ENCODE measurements around the gene CNTN5. TPM values are rescaled to one million over a fixed set of nuclear protein-coding genes. Genes with fewer than 3 reads are reported as not detected.

CNTN5 gene
- total and polyA plus RNA-seq, 10 of the 15 experiments (the other 5 are each of a cell fraction or from before 2014, with no cell fraction given): 0.01 TPM; not detected in 9

DNA sequence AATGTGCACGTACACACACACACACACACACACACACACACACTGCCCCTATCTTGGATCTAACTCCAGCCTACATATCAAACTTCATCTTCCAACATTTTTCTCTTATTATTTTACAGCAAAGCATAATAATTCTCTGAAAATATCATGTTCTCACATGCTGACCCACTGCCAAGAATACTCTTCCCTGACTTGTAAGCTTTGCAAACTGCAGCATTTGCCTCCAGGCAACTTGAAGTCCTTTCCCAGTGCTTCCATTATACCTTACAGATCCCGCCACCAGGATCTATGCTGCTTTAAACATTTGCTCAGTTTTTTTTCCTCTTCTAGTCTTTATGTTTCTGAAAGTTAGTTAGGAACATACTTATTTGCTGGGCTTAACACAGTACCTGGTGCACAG is 1183.0 kb downstream of the CNTN5 start (continued):
- no peak for TF ChIP-seq ZZZ3 (IDR thresholded peaks at IDR 0.05; ENCODE audit: control insufficient read depth, insufficient read length, low read depth)

DNA sequence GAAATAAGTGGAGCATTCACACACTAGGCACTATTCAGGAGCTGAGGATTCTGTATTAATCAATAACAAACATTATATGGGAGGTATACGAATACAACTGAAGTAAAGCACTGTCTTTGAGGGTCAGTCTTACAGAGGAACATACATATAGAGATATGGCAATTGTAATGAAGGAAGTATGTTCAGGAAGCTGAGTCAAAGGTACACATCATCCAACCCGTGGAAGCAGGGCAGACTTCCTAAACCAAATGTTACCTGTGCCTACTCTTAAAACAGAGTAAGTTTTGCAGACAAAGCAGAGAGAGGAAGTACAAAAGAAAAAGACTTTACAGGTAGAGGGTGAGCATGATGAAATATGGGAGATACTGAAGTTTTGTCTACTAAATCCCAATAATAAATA is 1185.2 kb downstream of the CNTN5 start:
- ATAC-seq (no peak), DNase-seq (ENCODE audit: low read depth, low spot score) (no peak), FAIRE-seq (no peak)
- ChIA-PET POLR2A (no interaction called here), RAD21 (ENCODE audit: unreplicated experiment) (no interaction called here), SMC1A (ENCODE audit: uncharacterized antibody, unreplicated experiment) (no interaction called here), CTCF (no interaction called here)
- Histone ChIP-seq H3K9me3 (replicated peaks; ENCODE audit: control insufficient read depth, insufficient read depth, low read length) (no peaks in the 10 kb centered on the region), H3K9ac (ENCODE audit: control insufficient read depth, insufficient read depth, low read length) (no peak overlapping the region), H3K27ac (ENCODE audit: control insufficient read depth, insufficient read depth) (no peak overlapping the region), H3K4me2 (ENCODE audit: control insufficient read depth, insufficient read depth) (no peak overlapping the region), H3K4me1 (ENCODE audit: control insufficient read depth, insufficient read depth, low read length) (no peaks in the 10 kb centered on the region), H3K27me3 (replicated peaks in 1 of 2; ENCODE audit: control insufficient read depth in 2 of 2, insufficient read depth in 2 of 2, low read length in 1 of 2) (no peaks in the 10 kb centered on the region; a peak in 1 of 4 replicates), H3K36me3 (ENCODE audit: control insufficient read depth in 2 of 2, insufficient read depth in 2 of 2, low read length in 1 of 2) (no peaks in the 10 kb centered on the region), H3K4me3 (no peak overlapping the region), H2AFZ (ENCODE audit: control insufficient read depth, low read depth, low read length) (no peak overlapping the region), H3K79me2 (ENCODE audit: control insufficient read depth, insufficient read depth, low read length) (no peaks in the 10 kb centered on the region), H4K20me1 (ENCODE audit: control insufficient read depth, insufficient read depth) (no peaks in the 10 kb centered on the region)
- intact Hi-C loops (cut with micrococcal nuclease; ENCODE audit: unreplicated experiment) (no loop called here), in situ Hi-C loops (cut with MboI) (no loop called here)
- BruUV-seq (replicated peaks): no TSS peak
- TF ChIP-seq BRCA1 (IDR thresholded peaks at IDR 0.05; ENCODE audit: low read depth, low read length): no peak
- TF ChIP-seq ETV6 (conservative IDR thresholded peaks at IDR 0.05 in 1 of 2, IDR thresholded peaks at IDR 0.05 in 1 of 2; ENCODE audit: borderline replicate concordance in 1 of 2, low read depth in 1 of 2): no peak
- TF ChIP-seq, protein P1, sequence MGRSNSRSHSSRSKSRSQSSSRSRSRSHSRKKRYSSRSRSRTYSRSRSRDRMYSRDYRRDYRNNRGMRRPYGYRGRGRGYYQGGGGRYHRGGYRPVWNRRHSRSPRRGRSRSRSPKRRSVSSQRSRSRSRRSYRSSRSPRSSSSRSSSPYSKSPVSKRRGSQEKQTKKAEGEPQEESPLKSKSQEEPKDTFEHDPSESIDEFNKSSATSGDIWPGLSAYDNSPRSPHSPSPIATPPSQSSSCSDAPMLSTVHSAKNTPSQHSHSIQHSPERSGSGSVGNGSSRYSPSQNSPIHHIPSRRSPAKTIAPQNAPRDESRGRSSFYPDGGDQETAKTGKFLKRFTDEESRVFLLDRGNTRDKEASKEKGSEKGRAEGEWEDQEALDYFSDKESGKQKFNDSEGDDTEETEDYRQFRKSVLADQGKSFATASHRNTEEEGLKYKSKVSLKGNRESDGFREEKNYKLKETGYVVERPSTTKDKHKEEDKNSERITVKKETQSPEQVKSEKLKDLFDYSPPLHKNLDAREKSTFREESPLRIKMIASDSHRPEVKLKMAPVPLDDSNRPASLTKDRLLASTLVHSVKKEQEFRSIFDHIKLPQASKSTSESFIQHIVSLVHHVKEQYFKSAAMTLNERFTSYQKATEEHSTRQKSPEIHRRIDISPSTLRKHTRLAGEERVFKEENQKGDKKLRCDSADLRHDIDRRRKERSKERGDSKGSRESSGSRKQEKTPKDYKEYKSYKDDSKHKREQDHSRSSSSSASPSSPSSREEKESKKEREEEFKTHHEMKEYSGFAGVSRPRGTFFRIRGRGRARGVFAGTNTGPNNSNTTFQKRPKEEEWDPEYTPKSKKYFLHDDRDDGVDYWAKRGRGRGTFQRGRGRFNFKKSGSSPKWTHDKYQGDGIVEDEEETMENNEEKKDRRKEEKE (IDR thresholded peaks at IDR 0.05): no peak
- no peak for TF ChIP-seq IRF4 (IDR thresholded peaks at IDR 0.05; ENCODE audit: low read depth, low read length)
- no peak for TF ChIP-seq PML (IDR thresholded peaks at IDR 0.05; ENCODE audit: low read length)
- TF ChIP-seq EED (IDR thresholded peaks at IDR 0.05; ENCODE audit: low read depth): no peak
- TF ChIP-seq GABPA (IDR thresholded peaks at IDR 0.05; ENCODE audit: low read depth): no peak
- TF ChIP-seq EZH2 (IDR thresholded peaks at IDR 0.05; ENCODE audit: borderline replicate concordance, control insufficient read depth, low read depth, low read length): no peak
- no peak for TF ChIP-seq EGR1 (IDR thresholded peaks at IDR 0.05; ENCODE audit: borderline replicate concordance in 1 of 2, low read depth in 2 of 2, low read length in 2 of 2)
- TF ChIP-seq GATAD2B (conservative IDR thresholded peaks at IDR 0.05; ENCODE audit: low read depth): no peak
- TF ChIP-seq, protein P2, sequence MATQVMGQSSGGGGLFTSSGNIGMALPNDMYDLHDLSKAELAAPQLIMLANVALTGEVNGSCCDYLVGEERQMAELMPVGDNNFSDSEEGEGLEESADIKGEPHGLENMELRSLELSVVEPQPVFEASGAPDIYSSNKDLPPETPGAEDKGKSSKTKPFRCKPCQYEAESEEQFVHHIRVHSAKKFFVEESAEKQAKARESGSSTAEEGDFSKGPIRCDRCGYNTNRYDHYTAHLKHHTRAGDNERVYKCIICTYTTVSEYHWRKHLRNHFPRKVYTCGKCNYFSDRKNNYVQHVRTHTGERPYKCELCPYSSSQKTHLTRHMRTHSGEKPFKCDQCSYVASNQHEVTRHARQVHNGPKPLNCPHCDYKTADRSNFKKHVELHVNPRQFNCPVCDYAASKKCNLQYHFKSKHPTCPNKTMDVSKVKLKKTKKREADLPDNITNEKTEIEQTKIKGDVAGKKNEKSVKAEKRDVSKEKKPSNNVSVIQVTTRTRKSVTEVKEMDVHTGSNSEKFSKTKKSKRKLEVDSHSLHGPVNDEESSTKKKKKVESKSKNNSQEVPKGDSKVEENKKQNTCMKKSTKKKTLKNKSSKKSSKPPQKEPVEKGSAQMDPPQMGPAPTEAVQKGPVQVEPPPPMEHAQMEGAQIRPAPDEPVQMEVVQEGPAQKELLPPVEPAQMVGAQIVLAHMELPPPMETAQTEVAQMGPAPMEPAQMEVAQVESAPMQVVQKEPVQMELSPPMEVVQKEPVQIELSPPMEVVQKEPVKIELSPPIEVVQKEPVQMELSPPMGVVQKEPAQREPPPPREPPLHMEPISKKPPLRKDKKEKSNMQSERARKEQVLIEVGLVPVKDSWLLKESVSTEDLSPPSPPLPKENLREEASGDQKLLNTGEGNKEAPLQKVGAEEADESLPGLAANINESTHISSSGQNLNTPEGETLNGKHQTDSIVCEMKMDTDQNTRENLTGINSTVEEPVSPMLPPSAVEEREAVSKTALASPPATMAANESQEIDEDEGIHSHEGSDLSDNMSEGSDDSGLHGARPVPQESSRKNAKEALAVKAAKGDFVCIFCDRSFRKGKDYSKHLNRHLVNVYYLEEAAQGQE (IDR thresholded peaks at IDR 0.05; ENCODE audit: low read depth, low read length): no peak
- no peak for TF ChIP-seq CREM (IDR thresholded peaks at IDR 0.05; ENCODE audit: low read depth)
- TF ChIP-seq ZSCAN29 (IDR thresholded peaks at IDR 0.05): no peak
- TF ChIP-seq HDAC6 (IDR thresholded peaks at IDR 0.05; ENCODE audit: unreplicated experiment): no peak
- TF ChIP-seq BACH1 (IDR thresholded peaks at IDR 0.05; ENCODE audit: borderline replicate concordance): no peak
- TF ChIP-seq MYC (IDR thresholded peaks at IDR 0.05; ENCODE audit: insufficient read depth, insufficient read length, insufficient replicate concordance, low read length, severe bottlenecking): no peak
- WGBS (ENCODE audit: insufficient coverage, insufficient replicate concordance, low lambda C conversion rate, missing lambda C conversion rate): 0% methylated on average over 2 of the region's 2 CpGs
